Activated naive CD4-positive, alpha-beta T cell (primary cell): ENCODE results near the gene SH2B3.
A peak's percentile ranks its signal among the peaks of the same experiment; 100 is the strongest.

Source experiments
- DNase-seq, 4 experiments: peaks; one replicate each; lab custom pipeline; 2025; lab: John Stamatoyannopoulos, UW

The SH2B3 gene

GRCh38 chr12:111428081-111428727 is 22.5 kb downstream of the SH2B3 start:
- DNase-seq, result no peak

- no peak for DNase-seq
Observed at GRCh38 chr12:111428728-111429175, 23.0 kb downstream of the SH2B3 start.

GRCh38 chr12:111429828-111430432 is 24.2 kb downstream of the SH2B3 start:
- peak in 1 of 4 experiments; percentile 30 for DNase-seq

- peak in 3 of 4 experiments; percentile 18 to 32 (median 29) for DNase-seq
Observed at GRCh38 chr12:111430433-111431353, 25.0 kb downstream of the SH2B3 start.

- no peak for DNase-seq
Observed at GRCh38 chr12:111431772-111432171, 26.0 kb downstream of the SH2B3 start.

GRCh38 chr12:111434049-111434448 is 28.3 kb downstream of the SH2B3 start:
- DNase-seq, result no peak

GRCh38 chr12:111434680-111435338 is 29.1 kb downstream of the SH2B3 start:
- DNase-seq, result peak; percentile 49 to 64 (median 56)

GRCh38 chr12:111435661-111436201 is 30.0 kb downstream of the SH2B3 start:
- no peak for DNase-seq

GRCh38 chr12:111436266-111436665 is 30.5 kb downstream of the SH2B3 start:
- DNase-seq, result no peak

GRCh38 chr12:111436811-111437210 is 31.1 kb downstream of the SH2B3 start:
- no peak for DNase-seq

GRCh38 chr12:111437816-111438454 is 32.2 kb downstream of the SH2B3 start:
- no peak for DNase-seq

- peak in 2 of 4 experiments; percentile 35 to 56 for DNase-seq
Observed at GRCh38 chr12:111438481-111438880, 32.8 kb downstream of the SH2B3 start.

- no peak for DNase-seq
Observed at GRCh38 chr12:111439657-111440151, 34.0 kb downstream of the SH2B3 start.

GRCh38 chr12:111440152-111440551 is 34.4 kb downstream of the SH2B3 start:
- no peak for DNase-seq

GRCh38 chr12:111440631-111441030 is 34.9 kb downstream of the SH2B3 start:
- no peak for DNase-seq

- no peak for DNase-seq
Observed at GRCh38 chr12:111441107-111441928, 35.6 kb downstream of the SH2B3 start.

- DNase-seq, result no peak
Observed at GRCh38 chr12:111442301-111443045, 36.8 kb downstream of the SH2B3 start.

GRCh38 chr12:111443086-111443485 is 37.4 kb downstream of the SH2B3 start:
- DNase-seq, result no peak

GRCh38 chr12:111443586-111443985 is 37.9 kb downstream of the SH2B3 start:
- no peak for DNase-seq
